ENCODE results near the gene PCSK5.
A peak's percentile ranks its signal among the peaks of the same experiment; 100 is the strongest.

PCSK5 gene

DNA sequence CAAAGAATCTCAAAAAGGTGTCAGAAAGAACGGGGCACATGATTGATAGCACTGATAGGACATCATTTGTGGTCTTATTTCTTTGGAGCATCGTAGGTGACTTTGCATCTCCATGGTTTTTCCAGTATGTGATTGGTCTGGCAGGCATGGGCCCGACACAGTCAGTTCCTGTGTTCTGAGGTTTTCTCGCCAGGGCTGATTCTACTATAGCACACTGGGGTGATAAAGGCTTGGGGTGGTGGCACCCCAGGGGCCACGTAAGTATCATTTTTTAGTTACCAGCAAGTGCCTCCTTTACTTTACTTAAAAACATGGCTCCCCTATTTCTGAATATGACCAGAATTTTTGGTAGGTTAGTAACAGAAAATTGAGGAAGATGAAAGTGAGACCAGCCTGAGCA lies 301.0 kb downstream of the PCSK5 start:
- DNase-seq (ENCODE audit: low spot score), result no peak

DNA sequence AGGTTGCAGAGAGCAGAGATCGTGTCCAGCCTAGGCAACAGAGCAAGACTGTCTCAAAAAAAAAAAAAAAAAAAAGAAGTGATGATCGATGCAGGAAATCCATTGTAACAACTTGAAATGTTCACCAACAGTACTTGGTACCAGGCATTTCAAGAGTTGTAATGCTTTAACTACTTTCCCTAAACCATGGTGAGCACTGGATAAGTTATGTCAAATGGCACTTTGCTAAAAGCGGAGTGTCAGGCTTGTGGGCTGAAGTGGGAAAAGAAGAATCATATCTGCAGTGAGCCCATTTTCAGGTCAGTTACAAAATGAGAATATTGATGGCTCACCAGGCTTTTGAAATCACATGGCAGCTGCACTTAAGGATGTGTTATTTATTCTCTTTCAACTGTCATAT lies 301.5 kb downstream of the PCSK5 start:
- no peak for DNase-seq (ENCODE audit: low spot score)

DNA sequence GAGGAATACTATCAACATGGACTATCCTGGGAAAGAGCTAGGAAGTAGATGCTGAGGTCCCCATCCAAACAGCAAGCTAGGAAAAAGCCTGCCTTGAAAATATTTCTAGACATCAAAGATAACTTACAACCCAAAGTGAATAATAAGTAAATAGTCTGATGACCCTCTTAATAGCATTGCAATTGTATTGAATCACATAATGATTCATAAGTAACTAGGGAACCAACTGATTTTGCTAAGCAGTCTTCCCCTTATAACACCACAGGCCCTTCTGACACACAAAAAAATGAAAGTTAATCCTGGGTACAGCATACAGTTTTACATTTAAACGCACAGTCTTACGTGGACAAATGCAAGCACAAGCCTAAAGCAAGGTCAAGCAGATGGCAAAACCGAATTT lies 304.4 kb downstream of the PCSK5 start:
- no peak for DNase-seq (ENCODE audit: low spot score)

DNA sequence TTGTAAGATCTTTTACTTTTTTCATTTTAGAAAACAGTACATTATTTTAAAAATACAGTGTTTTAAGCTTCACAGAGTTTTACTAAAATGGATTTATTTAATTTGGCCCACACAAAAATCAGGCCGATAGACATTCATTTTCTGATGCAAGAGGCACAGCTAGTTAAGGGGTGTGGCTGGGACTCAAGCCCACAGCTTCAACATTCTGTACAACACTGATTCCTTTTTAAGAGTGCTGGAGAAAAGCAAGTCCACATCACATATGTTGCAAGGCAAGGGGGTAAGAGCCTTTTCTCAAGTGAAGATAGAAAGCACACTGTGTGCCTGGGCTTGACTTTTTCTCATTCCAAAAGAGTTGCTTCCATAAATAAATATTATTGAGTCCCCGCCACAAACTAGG lies 307.9 kb downstream of the PCSK5 start:
- DNase-seq (ENCODE audit: low spot score), result no peak

DNA sequence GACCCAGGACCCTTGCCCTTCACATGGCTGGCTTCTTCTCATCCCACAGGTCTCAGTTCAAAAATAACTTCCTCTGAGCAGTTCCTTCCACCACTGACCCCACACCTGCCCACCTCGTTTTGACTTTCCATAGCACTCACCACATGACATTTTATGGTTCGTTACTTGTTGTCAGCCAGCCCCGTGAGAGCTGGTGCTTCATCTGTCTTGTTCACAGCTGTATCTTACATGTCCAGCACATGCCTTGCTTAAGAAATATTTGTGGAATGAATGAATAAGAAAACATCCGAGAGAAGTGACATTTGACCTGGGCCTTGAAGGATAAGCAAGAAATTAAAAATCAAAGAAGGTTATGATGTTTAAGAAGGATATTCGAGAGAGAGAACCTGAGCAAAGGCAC lies 309.8 kb downstream of the PCSK5 start:
- DNase-seq (ENCODE audit: low spot score), result no peak

DNA sequence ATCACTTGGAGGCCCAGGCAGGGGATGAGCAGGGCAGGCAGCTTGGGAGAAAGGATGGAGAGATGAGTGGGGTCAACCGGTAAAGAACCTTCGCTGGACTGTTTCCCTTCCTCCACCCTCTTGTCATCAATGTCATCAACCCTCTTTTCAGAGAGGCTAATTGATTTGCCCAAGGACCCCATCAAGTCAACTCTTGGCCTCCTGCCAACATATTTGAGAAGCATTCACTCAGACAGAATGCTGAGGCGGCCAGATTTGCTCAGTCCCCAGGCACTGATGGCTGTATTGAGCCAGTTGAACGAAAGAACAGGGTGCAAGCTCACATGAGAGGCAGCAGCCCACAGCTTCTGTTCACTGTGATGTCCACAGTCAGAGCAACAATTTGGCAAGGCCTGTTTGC lies 310.3 kb downstream of the PCSK5 start:
- no peak for DNase-seq (ENCODE audit: low spot score)

DNA sequence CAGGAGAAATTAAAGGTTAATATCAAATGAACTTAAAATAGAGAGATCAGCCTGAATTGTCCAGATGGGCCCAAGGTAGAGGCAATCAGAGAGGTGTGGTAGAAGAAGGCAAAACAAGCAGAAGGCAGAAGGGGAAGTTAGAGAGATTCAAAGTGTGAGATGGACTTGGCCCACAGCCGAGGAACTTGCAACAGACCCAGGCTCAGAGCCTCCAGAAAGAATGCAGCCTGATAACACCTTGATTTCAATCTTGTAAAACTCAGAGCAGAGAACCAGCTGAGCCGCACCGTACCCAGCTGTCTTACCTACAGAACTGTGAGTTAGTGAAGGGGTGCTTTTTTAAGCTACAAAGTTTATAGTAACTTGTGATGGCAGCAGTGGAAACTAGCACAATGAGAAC lies 312.9 kb downstream of the PCSK5 start:
- DNase-seq (ENCODE audit: low spot score), result no peak

DNA sequence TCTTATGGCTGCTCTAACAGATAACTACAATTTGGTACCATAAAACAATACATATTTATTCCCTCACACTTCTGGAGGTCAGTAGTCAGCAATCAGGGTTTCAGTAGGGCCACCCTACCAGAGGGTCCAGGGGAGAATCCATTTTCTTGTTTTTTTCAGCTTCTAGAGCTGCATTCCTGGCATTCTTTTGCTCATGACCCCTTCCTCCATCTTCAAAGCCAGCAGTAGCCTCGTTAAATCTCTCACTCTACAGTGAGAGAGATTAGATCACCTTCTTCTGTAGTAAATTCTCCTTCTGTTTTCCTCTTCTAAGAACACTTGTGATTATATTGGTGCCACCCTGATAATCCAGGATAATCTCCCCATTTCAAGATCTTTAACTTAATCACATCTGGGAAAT lies 316.3 kb downstream of the PCSK5 start:
- DNase-seq (ENCODE audit: low spot score), result no peak

DNA sequence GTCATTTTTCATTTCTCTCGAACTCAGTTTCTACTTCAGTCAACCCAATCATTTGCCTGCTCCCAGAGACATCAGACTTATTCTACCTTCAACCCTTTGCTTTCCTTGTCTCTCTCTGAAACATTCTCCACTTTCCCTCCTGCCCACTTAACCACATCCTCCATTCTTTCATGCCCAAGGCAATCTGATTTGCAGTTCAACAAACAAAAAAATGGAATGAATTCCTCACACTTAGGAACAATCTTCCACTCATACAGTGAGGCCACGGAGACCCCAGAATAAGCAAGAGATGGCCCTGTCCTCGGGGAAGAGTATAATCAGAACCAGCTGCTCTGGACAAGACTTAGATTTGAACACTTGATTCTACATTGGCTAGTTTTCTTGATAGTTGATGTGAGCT lies 323.3 kb downstream of the PCSK5 start:
- no peak for DNase-seq (ENCODE audit: low spot score)

DNA sequence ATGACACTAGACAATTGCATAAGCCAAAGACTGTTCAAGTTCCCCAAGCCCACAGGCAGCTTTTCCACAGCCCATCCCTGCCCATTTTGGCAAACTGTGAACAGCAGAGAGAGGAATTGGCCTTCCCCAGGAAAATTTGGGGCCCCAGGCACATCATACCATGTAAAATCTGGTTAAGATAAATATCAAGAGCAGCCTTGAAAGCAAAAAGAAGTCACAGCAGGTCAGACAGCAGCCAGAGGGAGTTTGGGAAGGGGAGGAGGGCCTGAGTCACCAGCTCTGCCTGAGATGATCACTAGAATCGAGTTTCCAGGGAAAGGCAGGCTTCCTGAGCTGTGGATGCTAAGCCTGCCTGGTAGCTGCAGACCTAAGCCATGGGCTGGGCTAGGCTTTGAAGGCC lies 324.6 kb downstream of the PCSK5 start:
- DNase-seq (ENCODE audit: low spot score), result peak; percentile 4

DNA sequence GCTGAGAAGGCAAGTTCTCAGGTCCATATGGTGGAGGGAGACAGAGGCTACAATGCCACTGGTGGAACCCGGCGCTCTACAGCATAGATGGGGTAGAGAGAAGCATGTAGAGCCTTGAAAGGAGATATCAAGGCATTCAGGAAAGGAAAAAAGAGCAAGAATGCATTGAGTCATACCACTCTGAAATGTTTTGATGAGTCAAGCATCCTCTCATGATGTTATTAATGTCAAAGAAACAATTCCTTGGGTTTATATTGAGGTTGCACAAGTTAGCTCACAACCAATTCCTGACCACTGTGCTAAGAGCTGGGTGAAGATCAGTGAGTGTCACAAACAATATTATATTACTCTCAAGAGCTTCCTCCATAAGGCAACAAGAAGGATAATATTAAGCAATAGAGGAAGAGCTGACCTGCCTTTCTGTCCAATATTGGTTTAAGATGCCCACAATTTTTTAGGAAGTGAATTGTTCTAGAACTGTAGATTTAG lies 325.7 kb downstream of the PCSK5 start:
- peak; percentile 50 for DNase-seq (ENCODE audit: low spot score)

DNA sequence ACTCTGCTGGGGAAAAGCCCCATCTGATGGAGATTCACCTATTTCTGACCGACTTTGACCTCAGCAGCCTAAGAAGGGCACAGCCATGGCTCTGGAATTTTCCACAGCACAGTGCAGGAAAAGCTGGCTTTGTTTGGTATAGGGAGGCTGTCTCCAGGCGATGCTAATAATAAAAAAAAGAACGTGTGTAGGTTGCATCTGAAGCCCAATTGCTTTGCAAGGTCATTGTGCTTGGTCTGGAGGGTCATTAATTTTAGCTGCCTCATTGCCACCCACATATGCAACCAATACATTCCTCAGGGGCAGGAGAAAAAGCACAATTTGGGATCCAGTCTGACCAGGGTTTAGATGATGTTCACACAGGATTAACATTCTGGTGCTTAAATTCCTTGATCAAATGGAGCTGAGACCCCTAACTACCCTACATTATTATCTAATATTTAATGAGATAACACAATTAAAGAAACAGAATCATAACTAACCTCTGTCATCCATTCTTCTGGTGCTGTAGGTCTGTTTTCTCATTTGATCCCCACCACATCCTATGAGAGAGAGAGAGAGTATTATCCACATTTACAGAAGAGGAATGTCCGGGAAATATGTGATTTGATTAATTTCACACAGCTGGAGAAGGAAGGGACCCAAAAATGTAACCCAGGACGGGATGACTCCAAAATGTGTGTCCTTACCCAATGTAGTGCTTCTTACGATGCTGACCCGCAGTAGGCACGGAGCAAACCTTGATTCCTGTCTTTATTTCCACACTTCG lies 327.8 kb downstream of the PCSK5 start:
- no peak for DNase-seq (ENCODE audit: low spot score)

DNA sequence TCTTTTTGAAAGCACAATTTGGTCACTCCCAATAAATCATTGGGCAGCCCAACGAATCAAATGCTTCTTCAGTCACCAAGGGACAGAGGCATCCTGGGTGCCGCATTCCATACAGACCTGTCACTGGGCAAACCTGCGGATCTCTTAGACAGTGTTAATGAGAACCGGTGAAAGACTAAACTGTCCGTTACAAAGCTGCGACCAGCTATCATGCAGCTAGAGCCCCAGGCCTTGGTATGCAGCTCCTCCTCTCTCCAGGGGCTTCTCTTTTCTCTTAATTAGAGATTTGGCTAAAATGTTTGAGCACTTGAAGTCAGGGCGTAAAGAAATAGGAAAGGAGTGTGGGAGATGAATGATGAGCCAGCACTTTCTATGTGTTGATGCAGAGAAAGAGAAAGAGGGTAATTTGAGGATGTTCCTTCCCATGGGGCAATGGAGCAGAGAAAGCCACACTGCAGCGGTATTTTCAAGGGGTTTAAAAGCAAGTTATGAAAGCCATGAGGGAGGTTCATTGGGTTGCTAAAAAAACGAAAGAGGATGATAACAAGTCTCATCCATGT lies 328.5 kb downstream of the PCSK5 start:
- no peak for DNase-seq (ENCODE audit: low spot score)

DNA sequence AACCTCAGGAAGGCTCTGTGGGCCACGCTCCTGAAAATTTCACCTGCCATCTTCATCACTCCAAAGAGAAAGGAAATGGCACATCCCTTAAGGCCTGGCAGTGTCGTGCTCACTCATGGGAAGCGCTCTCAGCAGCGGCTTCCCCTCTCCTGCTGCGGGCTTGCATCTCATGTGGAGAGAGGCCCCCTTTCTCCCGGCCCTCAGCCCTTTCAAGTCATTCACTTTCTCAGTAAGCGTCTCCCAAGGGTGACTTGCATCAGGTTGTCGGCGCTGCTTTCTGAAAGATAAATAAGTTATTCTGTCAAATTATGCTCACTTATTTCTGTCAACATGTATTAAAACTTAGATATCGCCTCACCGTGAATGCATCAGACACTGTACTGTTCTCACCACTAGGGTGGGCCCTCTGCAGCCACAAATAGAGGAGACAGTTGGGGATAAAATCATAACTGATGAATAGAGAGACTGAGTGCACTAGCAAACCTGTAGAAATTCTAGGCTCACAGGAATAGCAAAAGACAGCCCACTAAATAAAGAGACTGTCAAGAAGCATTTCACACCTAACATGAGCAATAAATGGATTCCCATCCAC lies 329.2 kb downstream of the PCSK5 start:
- peak; percentile 2 for DNase-seq (ENCODE audit: low spot score)

DNA sequence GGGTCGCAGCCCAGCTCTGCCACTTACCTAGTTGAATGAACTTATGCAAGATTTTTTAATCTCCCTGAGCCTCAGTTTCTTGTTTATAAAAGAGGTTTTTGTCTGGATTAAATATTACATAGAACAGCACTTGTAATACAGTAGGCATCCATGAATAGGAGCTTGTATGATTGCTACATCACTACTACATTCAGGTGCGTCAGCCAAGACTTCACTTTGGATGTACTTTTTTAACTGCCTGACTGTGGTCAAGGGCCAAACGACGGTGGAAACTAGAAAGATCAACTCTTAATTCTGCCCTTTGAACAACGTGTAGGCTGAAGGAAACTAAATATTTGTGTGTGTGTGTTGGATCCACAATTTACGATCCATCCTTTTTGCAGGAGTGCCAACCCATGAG lies 330.9 kb downstream of the PCSK5 start:
- no peak for DNase-seq (ENCODE audit: low spot score)

DNA sequence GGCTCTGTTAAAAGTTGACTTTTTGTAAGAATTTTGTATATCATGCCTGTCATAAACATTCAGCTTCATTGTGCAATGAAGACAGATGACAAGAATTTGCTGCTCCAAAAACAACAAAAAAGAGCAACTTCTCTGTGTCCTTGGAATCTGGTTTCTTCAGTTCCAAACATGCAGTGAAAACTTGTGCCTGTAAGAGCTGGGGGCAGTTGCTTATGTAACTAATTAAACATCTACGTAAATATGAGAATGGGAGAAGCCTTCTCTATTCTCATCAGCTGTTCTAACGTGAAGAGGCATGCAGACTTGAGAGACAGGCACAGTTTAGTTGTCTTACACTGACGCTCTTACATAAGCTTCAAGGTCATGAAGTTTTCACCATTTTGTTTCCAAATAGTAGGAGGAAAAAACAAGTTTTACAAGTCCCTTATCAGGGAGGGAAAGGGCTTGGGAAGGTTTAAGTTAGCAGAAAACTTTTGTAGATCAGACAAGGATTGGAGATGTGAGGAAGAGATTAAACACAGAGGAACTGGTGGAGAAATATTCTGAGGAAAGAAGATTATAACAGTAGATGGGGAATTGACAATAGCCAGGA lies 333.4 kb downstream of the PCSK5 start:
- DNase-seq (ENCODE audit: low spot score), result no peak

DNA sequence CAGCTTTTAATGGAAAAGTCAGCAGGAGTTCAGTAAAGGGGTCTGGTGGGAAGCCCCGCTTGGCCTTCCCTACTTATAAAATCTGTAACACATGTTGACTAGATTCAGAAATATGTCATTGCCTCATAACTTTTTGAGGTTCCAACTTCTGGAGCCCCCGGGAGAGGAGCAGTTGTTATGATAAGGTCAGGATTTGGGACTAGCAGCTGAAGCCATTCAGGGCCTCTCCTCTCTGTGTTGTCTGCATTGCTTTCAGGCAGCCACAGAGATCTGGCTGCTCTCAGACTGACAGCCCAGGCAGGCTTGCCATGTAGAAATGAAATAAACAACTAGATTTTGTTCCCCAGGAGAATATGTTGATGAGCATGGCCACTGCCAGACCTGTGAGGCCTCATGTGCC lies 336.7 kb downstream of the PCSK5 start:
- no peak for DNase-seq (ENCODE audit: low spot score)

DNA sequence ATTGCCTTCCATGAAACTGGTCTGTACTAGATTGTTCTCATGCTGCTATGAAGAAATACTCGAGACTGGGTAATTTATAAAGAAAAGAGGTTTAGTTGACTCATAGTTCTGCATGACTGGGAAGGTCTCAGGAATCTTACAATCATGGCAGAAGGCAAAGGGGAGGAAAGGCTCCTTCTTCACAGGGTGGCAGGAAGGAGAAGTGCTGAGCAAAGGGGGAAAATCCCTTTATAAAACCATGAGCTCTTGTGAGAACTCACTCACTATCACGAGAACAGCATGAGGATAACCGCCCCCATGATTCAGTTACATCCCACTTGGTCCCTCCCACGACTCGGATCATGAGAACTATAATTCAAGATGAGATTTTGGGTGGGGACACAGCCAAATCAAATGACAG lies 340.5 kb downstream of the PCSK5 start:
- no peak for DNase-seq (ENCODE audit: low spot score)

DNA sequence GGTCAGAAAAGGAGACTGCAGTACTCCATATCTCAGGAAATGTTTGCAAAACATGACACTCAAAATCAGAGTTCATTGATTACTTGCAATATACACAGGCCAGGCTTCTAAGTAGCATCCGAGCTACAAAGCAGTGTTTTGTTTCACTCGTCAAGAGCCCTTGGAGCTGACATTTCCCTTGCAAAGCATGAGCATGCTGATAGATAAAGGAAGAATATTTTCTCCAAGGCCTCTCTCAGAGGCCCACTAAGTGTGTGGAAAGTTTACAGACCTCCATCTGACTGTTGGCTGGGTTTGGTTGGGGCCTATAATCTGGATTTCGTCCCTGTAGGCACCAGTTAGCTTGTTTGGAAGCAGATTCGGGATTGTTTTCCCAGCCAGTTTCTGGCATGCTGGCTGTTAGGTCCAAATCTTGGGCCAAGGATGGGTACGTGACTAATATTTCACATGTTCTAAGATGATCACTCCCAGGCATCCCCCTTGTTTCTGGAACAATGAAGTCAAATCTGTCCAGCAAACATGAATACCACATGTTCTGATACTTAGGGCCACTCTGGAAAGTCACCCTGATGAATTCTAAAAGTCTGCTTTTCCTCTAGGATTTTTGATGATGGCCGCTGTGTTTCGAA lies 342.5 kb downstream of the PCSK5 start:
- no peak for DNase-seq (ENCODE audit: low spot score)

DNA sequence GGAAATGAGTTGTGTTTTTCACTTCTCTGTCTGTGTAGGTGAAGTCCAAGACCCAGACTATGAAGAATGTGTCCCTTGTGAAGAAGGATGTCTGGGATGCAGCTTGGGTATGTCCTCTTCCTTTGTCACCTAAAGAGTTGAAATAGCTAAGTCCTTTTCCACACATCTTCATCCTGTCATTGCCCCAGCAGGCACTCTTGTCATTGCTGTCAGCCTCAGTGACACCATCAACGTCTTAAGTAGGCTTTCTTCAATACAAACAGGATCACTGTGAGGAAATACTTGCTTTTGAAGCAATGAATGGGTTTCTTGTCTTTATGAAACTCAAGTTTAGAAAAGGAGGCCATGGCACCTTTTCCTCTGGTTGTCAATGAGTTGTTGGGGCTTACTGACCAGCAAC lies 350.1 kb downstream of the PCSK5 start:
- DNase-seq (ENCODE audit: low spot score), result no peak

DNA sequence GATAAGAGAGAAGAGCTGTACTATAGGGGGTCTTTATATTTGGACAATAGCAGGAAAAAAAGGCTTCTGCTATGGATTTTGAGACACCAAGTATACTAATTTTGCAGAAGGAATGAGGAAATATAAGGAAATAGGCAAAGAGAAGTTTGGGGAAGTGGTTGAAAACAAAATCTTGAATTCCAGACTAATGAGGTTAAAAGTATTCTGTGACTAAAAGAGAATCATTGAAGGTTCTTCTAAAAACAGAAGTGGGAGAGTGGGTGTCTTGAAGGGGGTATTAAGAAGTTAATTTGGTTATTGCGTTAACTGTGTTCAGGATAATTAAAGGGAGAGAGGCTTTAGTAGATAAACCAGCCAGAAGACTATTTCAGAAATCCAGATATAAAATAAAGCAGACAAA lies 355.0 kb downstream of the PCSK5 start:
- no peak for DNase-seq (ENCODE audit: low spot score)

DNA sequence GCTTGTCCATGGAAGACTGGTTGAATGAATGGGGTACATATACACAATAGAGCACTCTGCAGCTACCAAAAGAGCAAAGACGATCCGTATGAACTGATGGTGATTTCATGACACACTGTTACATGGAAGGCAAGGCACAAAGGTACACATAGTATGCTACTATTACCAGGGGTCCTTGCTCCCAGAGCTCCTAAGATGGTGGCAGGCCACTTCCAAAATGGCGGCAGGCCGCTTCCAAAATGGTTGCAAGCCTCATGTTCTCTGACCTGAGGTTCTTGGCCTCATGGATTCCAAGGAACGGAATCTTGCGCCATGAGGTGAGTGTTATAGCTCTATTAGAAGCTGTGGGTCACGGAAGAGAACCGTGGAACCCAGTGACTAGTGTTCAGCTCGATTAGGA lies 356.2 kb downstream of the PCSK5 start:
- DNase-seq (ENCODE audit: low spot score), result no peak

DNA sequence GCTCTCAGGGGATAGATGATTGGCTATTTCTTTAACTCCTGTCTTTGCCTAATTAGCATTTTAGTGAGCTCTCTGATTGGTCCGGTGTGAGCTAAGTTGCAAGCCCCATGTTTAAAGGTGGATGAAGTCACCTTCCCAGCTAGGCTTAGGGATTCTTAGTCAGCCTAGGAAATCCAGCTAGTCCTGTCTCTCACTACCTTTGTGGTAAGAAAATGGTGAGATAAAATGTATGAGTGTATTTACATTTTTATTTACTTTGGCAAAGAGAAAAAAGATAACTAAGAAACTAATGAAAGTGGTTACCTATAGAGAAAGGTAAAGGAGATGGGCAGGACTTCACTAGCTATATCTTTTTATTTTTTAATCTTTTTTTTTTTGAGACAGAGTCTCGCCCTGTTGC lies 357.0 kb downstream of the PCSK5 start:
- DNase-seq (ENCODE audit: low spot score), result no peak

All from RKO (cell line).